Gastrocnemius medialis (tissue), 4 donors: Measurements from ENCODE around the gene PAFAH2. TPM values are rescaled to one million over a fixed set of nuclear protein-coding genes. Genes with fewer than 3 reads are reported as not detected.

Source experiments
- ATAC-seq, 2 donors: fragments of 150-250 bp; one replicate each; pipeline ENCODE4 v1.9.1; 2016
- DNase-seq, 2 donors: peaks; one replicate each; pipeline ENCODE4 v3.0.0-alpha.2; 2019
- H3K27ac ChIP-seq, 4 donors: fragments of 200-600 bp; sonication (generic); 1 replicate in 1 of 4; 2 replicates in 3 of 4; pipeline ENCODE4 v1.5.1; 2016 to 2018; ENCODE audit warnings: mild to moderate bottlenecking in 2 of 4, moderate library complexity in 1 of 4
- H3K27me3 ChIP-seq, 3 donors: fragments of 200-600 bp; sonication (generic) in 2 of 3; 1 replicate in 1 of 3; 2 replicates in 2 of 3; pipeline versions ENCODE4 v1.5.1 to v1.6.0; 2016 to 2019; ENCODE audit warnings: mild to moderate bottlenecking in 1 of 3, moderate library complexity in 1 of 3
- H3K36me3 ChIP-seq, 2 donors: fragments of 200-600 bp; sonication (generic) in 1 of 2; one replicate each; pipeline ENCODE4 v1.5.1; 2017 to 2018
- H3K4me1 ChIP-seq, 2 donors: fragments of 200-600 bp; sonication (generic) in 1 of 2; one replicate each; pipeline ENCODE4 v1.5.1; 2016 to 2017; ENCODE audit warnings: mild to moderate bottlenecking in 2 of 2
- H3K4me3 ChIP-seq, 4 donors: fragments of 200-600 bp; sonication (generic) in 3 of 4; 1 replicate in 1 of 4; 2 replicates in 3 of 4; pipeline ENCODE4 v1.5.1; 2016 to 2019; ENCODE audit warnings: mild to moderate bottlenecking in 2 of 4
- H3K9me3 ChIP-seq, 3 donors: fragments of 200-600 bp; sonication (generic) in 2 of 3; 1 replicate in 1 of 3; 2 replicates in 2 of 3; pipeline ENCODE4 v1.5.1; 2016 to 2019
- CTCF ChIP-seq, 5 experiments: fragments of 450-650 bp in 3 of 5; fragments of 200-600 bp in 2 of 5; sonication (generic) in 2 of 5; IDR thresholded peaks in 4 of 5; conservative IDR thresholded peaks in 1 of 5; 1 replicate in 4 of 5; 2 replicates in 1 of 5; pipeline ENCODE4 v1.5.1; 2016 to 2019; ENCODE audit warnings: antibody characterized with exemption in 5 of 5, mild to moderate bottlenecking in 3 of 5, moderate library complexity in 3 of 5
- POLR2A ChIP-seq, 2 donors: fragments of 450-650 bp; IDR thresholded peaks; one replicate each; pipeline ENCODE4 v1.6.1; 2017; ENCODE audit warnings: antibody characterized with exemption in 2 of 2, mild to moderate bottlenecking in 2 of 2, moderate library complexity in 2 of 2
- in situ Hi-C, 4 donors: fragments of 200-750 bp; cut with MboI; loops; one replicate each; pipeline versions ENCODE4 v1.15.0 to v1.8.0; 2017; ENCODE audit warnings: low sequenced_read_pairs in 4 of 4
- intact Hi-C: fragments of 100-400 bp; cut with DNase I; formaldehyde crosslinking; loops from one replicate; pipeline ENCODE4 v1.15.1; 2023; ENCODE audit warnings: low total_unique reads
- total RNA-seq, 4 donors: library from RNA; depleted of rRNA; stranded (reverse); fragments of >200 nt; gene quantifications; one replicate each; pipeline versions ENCODE4 v1.1.0 to v1.2.3, GENCODE V29; 2016

PAFAH2 gene
- total RNA-seq, 4 donors from 2014 or later: 9.0 to 35.5 (median 16.1) TPM

GRCh38 chr1:26017606-26018005 is 19.7 kb upstream of the PAFAH2 start:
- TF ChIP-seq CTCF (IDR thresholded peaks at IDR 0.05 in 4 of 5, conservative IDR thresholded peaks at IDR 0.05 in 1 of 5) (no peak), POLR2A (IDR thresholded peaks at IDR 0.05) (no peak)
- no peak for ATAC-seq
- Histone ChIP-seq H3K4me3 (no peak overlapping the region), H3K9me3 (no peaks in the 10 kb centered on the region), H3K27ac (peak overlapping the region in 2 of 4 donors; percentile 14 to 40), H3K27me3 (no peaks in the 10 kb centered on the region), H3K4me1 (peaks cover 16 to 37% of the 10 kb centered on the region in 2 donors), H3K36me3 (no peaks in the 10 kb centered on the region)
- intact Hi-C loops (no loop called here), in situ Hi-C loops (no loop called here)
- no peak for DNase-seq

- in situ Hi-C loops: no loop called here
- Histone ChIP-seq H3K27me3 (no peaks in the 10 kb centered on the region), H3K27ac (peak overlapping the region in 2 of 4 donors; percentile 14 to 40), H3K9me3 (no peaks in the 10 kb centered on the region), H3K4me1 (peaks cover 13 to 32% of the 10 kb centered on the region in 2 donors), H3K4me3 (no peak overlapping the region), H3K36me3 (no peaks in the 10 kb centered on the region)
- ATAC-seq (no peak), DNase-seq (no peak)
- intact Hi-C loops: no loop called here
- TF ChIP-seq POLR2A (IDR thresholded peaks at IDR 0.05) (no peak), CTCF (IDR thresholded peaks at IDR 0.05 in 4 of 5, conservative IDR thresholded peaks at IDR 0.05 in 1 of 5) (no peak)
Observed at GRCh38 chr1:26016953-26017545, 19.2 kb upstream of the PAFAH2 start.

- Histone ChIP-seq H3K4me1 (peaks cover 7 to 25% of the 10 kb centered on the region in 2 donors), H3K36me3 (no peaks in the 10 kb centered on the region), H3K9me3 (no peaks in the 10 kb centered on the region), H3K4me3 (no peak overlapping the region), H3K27ac (no peak overlapping the region), H3K27me3 (no peaks in the 10 kb centered on the region)
- in situ Hi-C loops: no loop called here
- DNase-seq: no peak
- TF ChIP-seq CTCF (IDR thresholded peaks at IDR 0.05 in 4 of 5, conservative IDR thresholded peaks at IDR 0.05 in 1 of 5) (no peak), POLR2A (IDR thresholded peaks at IDR 0.05) (no peak)
- no peak for ATAC-seq
- intact Hi-C loops: no loop called here
Observed at GRCh38 chr1:26016258-26016952, 18.5 kb upstream of the PAFAH2 start.

GRCh38 chr1:26015358-26015757 is 17.5 kb upstream of the PAFAH2 start:
- Histone ChIP-seq H3K4me3 (no peak overlapping the region), H3K9me3 (no peaks in the 10 kb centered on the region), H3K4me1 (peaks cover 4 to 15% of the 10 kb centered on the region in 2 donors), H3K36me3 (no peaks in the 10 kb centered on the region), H3K27me3 (no peaks in the 10 kb centered on the region), H3K27ac (no peak overlapping the region)
- intact Hi-C loops: no loop called here
- in situ Hi-C loops: no loop called here
- no peak for ATAC-seq
- DNase-seq: no peak
- no peak for TF ChIP-seq POLR2A (IDR thresholded peaks at IDR 0.05)
- no peak for TF ChIP-seq CTCF (IDR thresholded peaks at IDR 0.05 in 4 of 5, conservative IDR thresholded peaks at IDR 0.05 in 1 of 5)
